Measurements from ENCODE around the gene PILRA. TPM values are rescaled to one million over a fixed set of nuclear protein-coding genes. Genes with fewer than 3 reads are reported as not detected.

Gene PILRA
- total and polyA plus RNA-seq, 2 of the 8 experiments (the other 6 are each of a cell fraction or from before 2014, with no cell fraction given) = 7.6 to 10.6 TPM

DNA sequence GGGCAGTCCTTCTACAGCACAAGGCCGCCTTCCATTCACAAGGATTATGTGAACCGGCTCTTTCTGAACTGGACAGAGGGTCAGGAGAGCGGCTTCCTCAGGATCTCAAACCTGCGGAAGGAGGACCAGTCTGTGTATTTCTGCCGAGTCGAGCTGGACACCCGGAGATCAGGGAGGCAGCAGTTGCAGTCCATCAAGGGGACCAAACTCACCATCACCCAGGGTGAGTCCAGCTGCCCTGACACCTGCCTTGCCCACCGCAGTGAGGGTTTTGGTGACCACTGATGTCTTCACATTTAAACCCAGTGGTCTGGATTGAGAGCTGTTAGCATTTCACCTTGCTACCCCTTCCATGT is 14.5 kb upstream of the PILRA start (continued):
- no peak for TF ChIP-seq RBBP5 (IDR thresholded peaks at IDR 0.05; ENCODE audit: borderline replicate concordance, low read depth, low read length)
